GM12891 (cell line): ENCODE measurements around the gene ZMYM5.
"Not testable (repeated sequence)": the region's sequence is repeated elsewhere in the genome, so short reads cannot be mapped to it uniquely, and the experiment has no call there.

Source experiments
- DNase-seq: peaks from one replicate; pipeline ENCODE4 v3.0.0; 2011; ENCODE audit warnings: low spot score; ENCODE audit not compliant: insufficient read length
- FAIRE-seq: peaks from 2 replicates; lab custom pipeline; 2011; peaks lifted over from hg19 to GRCh38; lab: Jason Lieb, UNC
- PAX5 ChIP-seq: IDR thresholded peaks from 2 replicates; pipeline ENCODE4 v1.6.1; 2011; ENCODE audit warnings: low read length, moderate library complexity, mild to moderate bottlenecking; ENCODE audit not compliant: insufficient read depth, severe bottlenecking
- POLR2A ChIP-seq: IDR thresholded peaks from 2 replicates; pipeline ENCODE4 v1.6.1; 2011; ENCODE audit warnings: low read depth, low read length, control low read depth
- POLR2AphosphoS5 ChIP-seq: IDR thresholded peaks from 2 replicates; pipeline ENCODE4 v1.6.1; 2011; ENCODE audit warnings: low read depth, low read length, control low read depth
- POU2F2 ChIP-seq: IDR thresholded peaks from 2 replicates; pipeline ENCODE4 v1.6.1; 2011; ENCODE audit warnings: low read depth, mild to moderate bottlenecking, control low read depth, low read length, moderate library complexity
- SPI1 ChIP-seq: IDR thresholded peaks from 2 replicates; pipeline ENCODE4 v1.6.1; 2011; ENCODE audit warnings: low read depth, low read length, control low read depth
- TAF1 ChIP-seq: IDR thresholded peaks from 2 replicates; pipeline ENCODE4 v1.6.1; 2011; ENCODE audit warnings: low read depth, low read length, control low read depth

The ZMYM5 gene

GRCh38 chr13:19794631-19795030 lies 68.8 kb downstream of the ZMYM5 start:
- no peak for FAIRE-seq
- DNase-seq = no peak
- no peak for TF ChIP-seq PAX5
- TF ChIP-seq POLR2A = no peak
- TF ChIP-seq SPI1 = no peak
- no peak for TF ChIP-seq POLR2AphosphoS5
- no peak for TF ChIP-seq POU2F2
- TF ChIP-seq TAF1 = no peak

- DNase-seq (no peak), FAIRE-seq (no peak)
- TF ChIP-seq TAF1 (no peak), PAX5 (no peak)
Measured at GRCh38 chr13:19791953-19792537, 71.4 kb downstream of the ZMYM5 start.

- peak; percentile 86 for DNase-seq
- TF ChIP-seq POU2F2 (peak; percentile 50; the same call in 1 of the 2 replicates), POLR2AphosphoS5 (peak; percentile 94), TAF1 (peak; percentile 95), POLR2A (peak; percentile 94)
- peak; percentile 100 for FAIRE-seq
Measured at GRCh38 chr13:19782727-19783682, 80.4 kb downstream of the ZMYM5 start, which contains the start of gene PSPC1. PSPC1 (minus strand) TSS chr13:19782945; CDS start chr13:19782757, 188 bp downstream.

GRCh38 chr13:19782049-19782726 lies 81.3 kb downstream of the ZMYM5 start:
- FAIRE-seq = peak; percentile 77
- DNase-seq = peak; percentile 36
- no peak for TF ChIP-seq POU2F2
- no peak for TF ChIP-seq POLR2AphosphoS5
- TF ChIP-seq PAX5 = no peak
- TF ChIP-seq TAF1 = no peak
- no peak for TF ChIP-seq POLR2A
- TF ChIP-seq SPI1 = no peak

GRCh38 chr13:19781526-19781925 lies 81.9 kb downstream of the ZMYM5 start:
- no peak for TF ChIP-seq POU2F2
- DNase-seq = no peak
- no peak for FAIRE-seq

- not testable (repeated sequence) for DNase-seq, FAIRE-seq
Measured at GRCh38 chr13:19780753-19781418, 82.6 kb downstream of the ZMYM5 start.
